ENCODE results near the gene TEAD3.

The TEAD3 gene

DNA sequence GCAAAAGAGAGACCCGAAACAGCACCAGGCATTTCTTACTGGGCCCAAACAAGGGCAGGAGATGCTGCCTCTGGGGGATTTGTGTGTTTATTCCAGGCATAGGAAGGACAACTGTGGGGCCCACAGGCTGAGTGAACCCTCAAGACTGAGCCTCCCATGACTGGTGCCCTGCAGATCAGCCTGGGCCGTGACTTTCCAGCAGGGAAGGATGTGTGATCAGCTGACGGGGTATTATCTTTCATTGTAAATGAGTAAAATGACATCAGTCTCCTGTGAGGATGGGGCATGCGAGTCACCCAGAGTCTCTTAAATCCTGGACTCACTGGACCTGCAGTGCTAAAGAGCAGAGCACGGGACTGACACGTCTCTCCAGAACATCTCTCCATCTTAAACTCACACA, 3.9 kb upstream of the TEAD3 start:
- POLR2A ChIA-PET = no interaction called here
- CTCF ChIA-PET = interaction anchor here (1.3 kb wide), 1 partner anchor 21 kb away, joined by 3 read pairs; no protein-coding TSS in a partner anchor
- DNase-seq (ENCODE audit: extremely low spot score) = no peak
- no peak for TF ChIP-seq CTCF (IDR thresholded peaks at IDR 0.05; ENCODE audit: control extremely low read depth, extremely low read depth, low read depth, missing control alignments)

- POLR2A ChIA-PET = no interaction called here
- DNase-seq (ENCODE audit: extremely low spot score) = no peak
- CTCF ChIA-PET = interaction anchor here (0.8 kb wide), 1 partner anchor 10 kb away, joined by 3 read pairs; no protein-coding TSS in a partner anchor
- TF ChIP-seq CTCF (IDR thresholded peaks at IDR 0.05; ENCODE audit: control extremely low read depth, extremely low read depth, low read depth, missing control alignments) = no peak
Observed at GRCh38 chr6:35499372-35499771, 2.5 kb upstream of the TEAD3 start.

DNA sequence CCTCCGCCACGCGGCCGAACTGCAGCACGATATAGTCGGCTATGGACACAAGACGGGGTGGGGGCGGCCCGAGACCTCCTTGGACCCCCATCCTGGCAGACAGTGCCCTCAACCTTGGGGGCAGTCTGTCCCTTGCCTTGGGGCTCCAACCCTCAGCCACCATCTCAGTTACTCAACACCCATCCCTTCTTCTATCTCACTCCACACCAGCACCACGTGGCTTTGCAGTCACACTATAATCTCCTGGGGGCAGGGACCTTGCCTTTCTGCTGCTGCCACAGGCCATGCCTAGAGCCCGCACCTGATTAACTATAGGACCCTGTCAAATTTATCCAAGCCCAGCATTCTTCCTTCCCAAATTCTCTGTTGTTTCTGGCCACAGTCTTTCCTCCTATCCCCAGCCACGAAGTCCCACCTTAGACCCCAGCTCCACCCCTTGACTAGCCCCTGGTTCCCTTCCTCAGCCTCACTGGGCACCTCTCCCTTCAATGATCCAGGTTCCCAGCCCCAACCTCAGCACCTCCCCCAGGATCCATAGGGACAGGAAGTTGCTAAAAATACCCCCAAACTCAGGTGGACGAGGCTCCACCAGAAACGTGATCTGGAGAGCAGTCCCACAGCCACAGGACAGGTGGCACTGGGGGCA, 1.7 kb upstream of the TEAD3 start:
- TF ChIP-seq CTCF (IDR thresholded peaks at IDR 0.05; ENCODE audit: control extremely low read depth, extremely low read depth, low read depth, missing control alignments) = no peak
- DNase-seq (ENCODE audit: extremely low spot score) = no peak
- ChIA-PET POLR2A (no interaction called here), CTCF (interaction anchor here (0.7 to 1.2 kb wide), 3 partner anchors 27 to 205 kb away, joined by 3 read pairs; partner anchors contain the start of gene RPL10A)

DNA sequence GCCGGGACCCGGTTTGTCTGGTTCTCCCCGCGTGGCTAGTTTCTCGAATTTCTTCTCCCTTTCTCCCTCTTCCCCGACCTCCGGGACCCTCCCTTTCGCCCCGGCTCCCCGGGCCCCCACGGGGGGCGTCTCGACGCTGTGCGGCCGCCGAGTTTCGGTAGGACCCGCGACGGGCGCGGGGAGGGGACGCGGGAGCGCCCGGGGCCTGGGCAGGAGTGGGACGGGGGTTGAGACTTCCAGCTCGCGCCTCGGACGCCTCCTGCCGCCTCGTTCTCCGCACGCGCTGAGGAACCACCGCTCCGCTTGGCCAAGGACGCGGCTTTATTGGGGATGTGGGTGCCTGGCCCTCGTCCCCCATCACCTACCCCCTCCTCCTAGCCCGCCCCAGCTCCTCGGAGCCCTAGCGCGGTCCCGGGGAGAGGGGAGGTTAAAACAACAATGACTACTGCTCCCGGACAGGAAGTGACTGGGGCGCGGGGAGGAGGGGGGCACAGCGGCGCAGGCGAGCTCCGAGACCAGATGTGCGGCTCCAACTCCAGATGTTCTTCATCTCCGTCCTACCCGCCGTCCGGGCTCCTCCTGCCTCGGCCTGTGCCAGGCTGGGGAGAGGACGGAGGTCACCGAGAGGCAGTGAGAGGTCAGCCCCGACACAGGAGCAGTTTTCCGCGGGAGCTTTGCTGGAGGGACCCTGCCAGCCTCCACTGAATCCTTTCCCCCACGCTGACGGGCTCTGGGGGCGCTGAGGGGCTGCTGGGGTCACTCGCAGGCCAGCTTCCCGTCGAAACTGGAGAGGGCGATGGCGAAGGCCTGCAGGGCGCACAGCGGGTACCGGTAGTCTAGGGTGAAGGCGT, 917 bp upstream of the TEAD3 start:
- POLR2A ChIA-PET = no interaction called here
- peak; percentile 58 for DNase-seq (ENCODE audit: extremely low spot score)
- TF ChIP-seq CTCF (IDR thresholded peaks at IDR 0.05; ENCODE audit: control extremely low read depth, extremely low read depth, low read depth, missing control alignments) = no peak
- CTCF ChIA-PET = interaction anchor here (0.7 to 1.2 kb wide), 3 partner anchors 26 to 204 kb away, joined by 3 read pairs; partner anchors contain the start of gene RPL10A

DNA sequence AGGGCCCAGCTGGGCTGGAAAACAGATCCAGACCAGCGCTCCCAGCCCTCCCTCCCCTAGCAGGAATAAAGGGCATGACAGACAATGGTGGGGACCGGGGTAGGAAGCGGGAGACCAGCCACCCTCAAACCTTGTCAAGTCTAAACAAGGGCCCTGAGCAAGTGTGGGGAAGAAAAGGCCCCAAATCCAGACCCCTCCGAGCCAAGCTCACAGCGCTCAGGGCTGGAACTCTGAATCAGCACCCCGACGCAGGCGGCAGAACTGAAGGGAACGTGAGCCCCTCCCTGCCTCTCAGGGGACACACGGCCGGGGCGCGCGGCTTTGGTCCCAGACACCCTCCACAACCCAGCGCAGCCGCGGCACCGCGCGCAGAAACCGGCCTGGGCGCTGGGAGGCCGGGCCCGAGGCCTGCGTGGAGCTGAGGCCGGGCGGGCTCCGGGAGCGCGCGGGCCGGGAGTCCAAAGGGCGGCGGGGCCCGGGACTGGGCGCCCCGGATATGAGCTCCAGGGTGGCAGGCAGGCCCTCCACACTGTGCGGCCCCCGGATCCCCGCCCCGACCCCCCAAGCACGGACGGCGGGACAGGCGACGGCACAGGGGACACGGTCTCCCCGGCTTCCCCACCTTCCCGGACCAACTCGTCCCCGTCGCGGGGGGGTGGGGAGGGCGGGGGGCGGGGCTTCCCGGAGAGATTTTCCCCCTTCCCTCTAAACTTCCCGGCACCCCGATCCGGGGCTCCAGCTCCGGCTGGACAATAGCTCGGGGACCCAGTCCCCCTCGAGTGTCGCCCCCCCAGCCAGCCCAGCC, 641 bp downstream of the TEAD3 start:
- DNase-seq (ENCODE audit: extremely low spot score) = no peak
- CTCF ChIA-PET = interaction anchor here (1.7 kb wide), 1 partner anchor 9 kb away, joined by 4 read pairs; no protein-coding TSS in a partner anchor
- POLR2A ChIA-PET = interaction anchor here (0.6 kb wide), 1 partner anchor 64 kb away, joined by 3 read pairs; no protein-coding TSS in a partner anchor
- no peak for TF ChIP-seq CTCF (IDR thresholded peaks at IDR 0.05; ENCODE audit: control extremely low read depth, extremely low read depth, low read depth, missing control alignments)

All from GM10248 (cell line).